Duodenal mucosa (tissue), 2 donors: ENCODE measurements around the gene ZNF219.

Experiments used
- H3K27ac ChIP-seq: one replicate; pipeline ENCODE4 v1.7.0; 2013; ENCODE audit warnings: low read depth, low read length
- H3K27me3 ChIP-seq, 2 donors: one replicate each; pipeline ENCODE4 v1.7.0; 2013; ENCODE audit warnings: low read length in 2 of 2, control low read depth in 1 of 2; ENCODE audit not compliant: insufficient read depth in 2 of 2, control insufficient read depth in 1 of 2
- H3K36me3 ChIP-seq, 2 donors: one replicate each; pipeline ENCODE4 v1.7.0; 2013; ENCODE audit warnings: low read length in 2 of 2, control low read depth in 1 of 2; ENCODE audit not compliant: insufficient read depth in 2 of 2, control insufficient read depth in 1 of 2
- H3K4me1 ChIP-seq, 2 donors: one replicate each; pipeline ENCODE4 v1.7.0; 2013; ENCODE audit warnings: low read length in 2 of 2, control low read depth in 1 of 2; ENCODE audit not compliant: insufficient read depth in 2 of 2, control insufficient read depth in 1 of 2
- H3K4me3 ChIP-seq, 2 donors: one replicate each; pipeline ENCODE4 v1.7.0; 2013; ENCODE audit warnings: low read length in 2 of 2, low read depth in 1 of 2
- H3K9ac ChIP-seq, 2 donors: one replicate each; pipeline ENCODE4 v1.7.0; 2013; ENCODE audit warnings: low read length in 2 of 2, low read depth in 1 of 2
- H3K9me3 ChIP-seq, 2 donors: one replicate each; pipeline ENCODE4 v1.7.0; 2013; ENCODE audit warnings: low read length in 2 of 2, control low read depth in 1 of 2; ENCODE audit not compliant: control insufficient read depth in 1 of 2

ZNF219 gene

DNA sequence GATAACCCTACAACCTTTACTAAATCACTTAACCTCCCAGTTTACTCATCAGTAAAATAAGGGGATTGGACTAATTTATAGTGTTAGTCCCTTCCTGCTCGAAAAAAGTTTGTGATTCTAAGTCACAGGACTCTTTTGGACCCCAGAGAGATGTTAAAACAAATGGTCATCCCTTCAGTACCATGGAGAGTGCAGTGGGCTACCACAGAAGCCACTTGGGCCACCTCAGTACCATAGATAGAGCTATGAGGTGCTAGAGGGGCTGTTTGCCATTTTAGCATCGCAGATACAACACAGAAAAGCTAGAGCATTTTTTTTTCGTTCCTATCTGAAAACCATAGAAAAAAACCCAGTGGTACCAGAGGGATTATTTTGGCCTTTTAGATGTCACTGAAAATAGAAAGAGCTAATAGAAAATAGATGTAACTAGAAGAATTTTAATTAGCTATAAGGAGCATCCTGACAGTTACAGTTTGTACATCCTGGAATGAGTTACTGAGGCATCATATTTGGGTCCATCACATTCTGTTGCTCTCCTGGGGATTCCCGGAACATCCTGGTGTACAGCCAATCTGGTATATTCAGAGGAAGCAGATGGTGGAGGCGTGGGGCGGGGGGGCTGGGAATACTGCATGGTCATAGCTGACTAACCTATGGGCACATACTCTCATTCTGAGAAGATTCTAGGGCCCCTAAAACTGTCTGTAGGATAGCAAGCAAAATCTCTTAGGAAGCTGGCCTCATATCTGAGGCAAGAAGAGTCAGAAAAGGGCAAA, 2.8 kb downstream of the ZNF219 start:
- no peak overlapping the region for H3K4me3 ChIP-seq
- H3K36me3 ChIP-seq = peaks cover 3 to 8% of the 10 kb centered on the region in 2 donors
- H3K27me3 ChIP-seq = no peaks in the 10 kb centered on the region
- H3K4me1 ChIP-seq = peaks cover 29 to 42% of the 10 kb centered on the region in 2 donors
- H3K9me3 ChIP-seq = no peaks in the 10 kb centered on the region
- no peak overlapping the region for H3K27ac ChIP-seq
- H3K9ac ChIP-seq = no peak overlapping the region

DNA sequence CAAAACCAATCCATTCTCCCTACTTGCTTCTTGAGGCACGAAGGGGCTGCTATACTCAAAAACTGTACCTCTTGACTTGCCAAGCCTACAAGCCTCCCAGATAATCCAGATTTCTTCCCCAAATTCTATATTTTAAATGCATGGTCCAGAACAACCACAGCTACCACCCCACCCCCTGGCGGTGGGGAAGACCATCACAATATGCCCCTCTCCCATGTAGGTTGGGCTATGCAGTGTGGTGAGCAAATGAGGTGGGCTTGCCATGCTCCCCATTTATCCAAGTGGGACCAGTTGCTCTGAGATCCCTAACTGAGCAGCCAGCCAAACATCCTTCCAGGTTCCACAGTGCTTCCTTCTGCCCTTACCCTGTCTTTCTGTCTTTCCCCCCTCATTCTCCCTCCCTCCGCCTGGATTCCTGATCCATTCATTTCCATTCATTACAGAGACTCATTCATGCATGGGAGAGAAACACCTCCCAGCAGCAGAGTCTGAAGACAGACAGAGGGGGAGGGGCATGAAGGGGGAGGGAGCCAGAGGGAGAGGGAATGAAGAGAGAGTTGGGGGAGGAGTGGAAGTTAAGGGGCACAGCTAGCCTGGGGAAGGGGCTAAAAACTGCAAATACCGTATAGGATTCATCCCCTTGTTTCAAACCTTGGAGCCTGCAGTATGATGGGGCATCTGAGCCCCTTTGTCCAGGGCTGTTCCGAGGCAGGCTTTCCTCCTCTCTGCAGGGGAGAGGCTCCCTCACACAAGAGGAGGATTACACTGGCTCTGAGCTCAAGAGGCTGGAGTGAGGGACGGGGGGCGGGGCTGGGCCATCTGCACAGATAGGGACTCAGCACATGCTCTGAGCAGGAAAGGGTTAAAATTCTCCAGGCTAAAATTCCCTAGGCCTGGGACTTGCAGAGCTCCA, 4.4 kb downstream of the ZNF219 start:
- no peak overlapping the region for H3K4me3 ChIP-seq
- peaks cover 16 to 37% of the 10 kb centered on the region in 2 donors for H3K4me1 ChIP-seq
- no peaks in the 10 kb centered on the region for H3K9me3 ChIP-seq
- H3K9ac ChIP-seq = no peak overlapping the region
- H3K27ac ChIP-seq = no peak overlapping the region
- H3K27me3 ChIP-seq = no peaks in the 10 kb centered on the region
- H3K36me3 ChIP-seq = peaks cover 5 to 16% of the 10 kb centered on the region in 2 donors

GRCh38 chr14:21093018-21093417, 5.4 kb downstream of the ZNF219 start:
- Histone ChIP-seq H3K36me3 (peaks cover 6 to 26% of the 10 kb centered on the region in 2 donors), H3K4me1 (peaks cover 13 to 35% of the 10 kb centered on the region in 2 donors), H3K9me3 (no peaks in the 10 kb centered on the region), H3K4me3 (no peak overlapping the region), H3K9ac (no peak overlapping the region), H3K27me3 (no peaks in the 10 kb centered on the region), H3K27ac (no peak overlapping the region)

DNA sequence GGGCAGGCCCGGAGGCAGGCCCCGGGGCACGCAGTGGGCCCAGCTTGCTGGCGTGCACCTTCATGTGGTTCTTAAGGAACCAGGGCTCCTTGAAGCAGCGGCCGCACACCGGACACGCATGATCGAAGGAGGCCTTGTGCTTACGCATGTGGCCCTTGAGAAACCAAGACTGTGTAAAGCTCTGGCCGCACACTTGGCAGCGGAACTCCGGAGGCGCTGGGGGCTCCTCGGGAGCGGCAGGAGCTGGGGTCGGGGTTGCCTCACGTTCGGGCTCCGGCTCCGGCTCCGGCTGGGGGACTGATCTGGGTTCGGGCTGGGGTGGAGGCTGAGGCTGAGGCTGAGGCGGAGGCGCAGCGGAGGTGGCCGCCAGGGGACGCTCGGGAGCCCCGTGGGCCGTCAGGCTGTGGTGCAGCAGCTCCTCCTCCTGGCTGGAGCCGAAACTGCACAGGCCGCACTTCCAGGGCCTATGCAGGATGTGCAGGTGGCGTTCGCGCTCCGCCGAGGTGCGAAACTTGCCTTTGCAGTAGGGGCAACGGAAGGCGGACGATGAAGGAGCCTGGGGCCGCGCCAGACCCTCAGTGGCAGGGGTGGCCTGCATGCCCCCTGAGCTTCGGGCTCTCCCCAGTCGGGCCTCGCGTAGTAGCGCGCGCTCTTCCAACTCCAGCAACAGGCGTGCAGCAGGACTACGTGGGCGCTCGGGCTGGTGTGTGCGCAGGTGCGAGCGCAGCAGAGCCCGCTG, 6.0 kb downstream of the ZNF219 start:
- Histone ChIP-seq H3K36me3 (peaks cover 6 to 26% of the 10 kb centered on the region in 2 donors), H3K9ac (no peak overlapping the region), H3K9me3 (no peaks in the 10 kb centered on the region), H3K27me3 (no peaks in the 10 kb centered on the region), H3K4me1 (peaks cover 13 to 35% of the 10 kb centered on the region in 2 donors), H3K4me3 (no peak overlapping the region), H3K27ac (no peak overlapping the region)

- Histone ChIP-seq H3K27ac (no peak overlapping the region), H3K9me3 (no peaks in the 10 kb centered on the region), H3K36me3 (peaks cover 6 to 26% of the 10 kb centered on the region in 2 donors), H3K4me3 (no peak overlapping the region), H3K9ac (no peak overlapping the region), H3K4me1 (peaks cover 9 to 29% of the 10 kb centered on the region in 2 donors), H3K27me3 (no peaks in the 10 kb centered on the region)
Observed at GRCh38 chr14:21091821-21092272, 6.6 kb downstream of the ZNF219 start.

DNA sequence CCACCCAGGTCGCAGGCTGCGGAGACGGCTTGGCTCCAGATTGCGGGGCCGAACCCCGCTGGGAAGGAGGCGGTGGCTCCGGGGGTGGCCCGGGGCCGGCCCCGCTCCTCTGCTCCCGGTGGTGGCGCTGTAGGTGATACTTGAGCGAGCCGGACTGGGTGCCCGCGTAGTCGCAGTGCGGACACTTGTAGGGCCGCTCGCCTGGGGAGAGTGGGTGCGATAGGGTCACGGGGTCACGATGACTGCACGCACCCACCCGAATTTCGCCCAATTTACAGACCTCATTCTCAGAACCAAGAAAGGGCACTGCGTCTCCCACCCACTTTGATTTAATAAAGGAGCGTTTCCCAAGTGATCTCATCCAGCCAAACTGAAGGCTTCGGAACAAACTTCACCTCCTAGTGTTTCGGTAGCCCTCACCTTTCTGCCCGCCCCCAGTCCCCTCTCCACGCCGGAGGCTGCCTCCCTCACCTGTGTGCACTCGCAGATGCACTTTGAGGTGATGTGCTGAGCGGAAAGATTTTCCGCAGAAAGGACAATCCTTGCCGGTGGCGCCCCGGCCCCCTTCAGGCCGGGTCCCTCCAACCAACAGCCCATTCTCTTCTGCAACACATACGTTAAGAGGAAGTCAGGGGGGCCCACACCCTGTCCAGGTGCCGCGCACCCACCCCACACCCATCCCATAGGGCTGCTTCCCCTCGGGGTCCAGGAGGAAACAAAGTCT, 7.4 kb downstream of the ZNF219 start:
- Histone ChIP-seq H3K4me3 (no peak overlapping the region), H3K9me3 (no peaks in the 10 kb centered on the region), H3K27me3 (no peaks in the 10 kb centered on the region), H3K27ac (no peak overlapping the region), H3K4me1 (peaks cover 1 to 26% of the 10 kb centered on the region in 2 donors), H3K9ac (no peak overlapping the region), H3K36me3 (peaks cover 6 to 27% of the 10 kb centered on the region in 2 donors)

DNA sequence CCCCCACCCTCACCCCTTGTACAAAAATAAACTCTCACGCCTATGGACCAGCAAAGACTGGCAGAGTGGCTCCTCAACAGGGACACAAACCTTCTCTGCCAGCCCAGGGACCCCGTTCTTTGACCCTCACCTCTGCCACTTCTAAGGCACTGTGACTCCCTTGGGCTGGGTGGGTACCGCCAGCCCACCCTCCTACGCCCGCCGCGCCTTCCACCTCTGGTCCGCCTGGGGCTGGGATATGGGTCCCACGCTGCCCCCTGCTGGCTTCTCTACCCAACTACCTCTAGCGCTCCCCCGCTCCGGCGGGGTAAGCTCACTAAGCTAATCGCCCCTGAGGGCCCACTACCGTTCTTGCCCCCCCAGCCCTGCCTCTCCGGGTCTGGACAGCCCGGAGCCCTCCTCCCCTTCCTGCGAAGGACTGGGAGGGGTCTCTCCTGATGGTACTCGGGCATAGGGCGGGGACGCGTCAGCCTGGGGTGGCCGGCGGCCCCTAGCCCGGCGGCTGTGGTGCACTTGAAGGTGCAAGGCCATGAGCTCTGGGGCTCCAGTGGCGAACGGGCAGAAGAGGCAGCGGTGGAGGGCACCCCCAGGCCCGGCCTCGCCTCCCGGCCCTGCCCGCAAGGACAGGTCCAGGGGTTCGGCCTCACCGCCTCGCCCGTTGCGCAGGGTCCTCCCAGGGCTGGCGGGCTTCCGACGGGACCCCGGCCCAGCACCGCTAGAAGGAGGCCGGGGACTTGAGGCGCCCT, 8.1 kb downstream of the ZNF219 start:
- H3K9ac ChIP-seq = no peak overlapping the region
- H3K9me3 ChIP-seq = no peaks in the 10 kb centered on the region
- no peak overlapping the region for H3K27ac ChIP-seq
- no peak overlapping the region for H3K4me3 ChIP-seq
- peaks cover 5 to 24% of the 10 kb centered on the region in 2 donors for H3K4me1 ChIP-seq
- no peaks in the 10 kb centered on the region for H3K27me3 ChIP-seq
- H3K36me3 ChIP-seq = peaks cover 6 to 34% of the 10 kb centered on the region in 2 donors

- Histone ChIP-seq H3K9me3 (no peaks in the 10 kb centered on the region), H3K4me1 (peaks cover 10 to 23% of the 10 kb centered on the region in 2 donors), H3K27ac (no peak overlapping the region), H3K9ac (no peak overlapping the region), H3K4me3 (no peak overlapping the region), H3K27me3 (no peaks in the 10 kb centered on the region), H3K36me3 (peaks cover 6 to 40% of the 10 kb centered on the region in 2 donors)
Observed at GRCh38 chr14:21089877-21090193, 8.6 kb downstream of the ZNF219 start.

- Histone ChIP-seq H3K36me3 (peaks cover 6 to 45% of the 10 kb centered on the region in 2 donors), H3K27ac (no peak overlapping the region), H3K4me1 (peaks cover 16 to 25% of the 10 kb centered on the region in 2 donors)
Observed at GRCh38 chr14:21089271-21089670, 9.2 kb downstream of the ZNF219 start.

More at GRCh38 chr14:21089271-21089670, 9.2 kb downstream of the ZNF219 start:
- no peak overlapping the region for H3K4me3 ChIP-seq
- no peaks in the 10 kb centered on the region for H3K27me3 ChIP-seq
- H3K9me3 ChIP-seq = no peaks in the 10 kb centered on the region
- H3K9ac ChIP-seq = no peak overlapping the region
